Karpas-422 (cell line): ENCODE measurements around the gene CROCC2. TPM values are rescaled to one million over a fixed set of nuclear protein-coding genes. Genes with fewer than 3 reads are reported as not detected.

Experiments
- DNase-seq: peaks from one replicate; pipeline ENCODE4 v3.0.0-alpha.2; 2015
- H2AFZ ChIP-seq: fragments of 200-600 bp; sonication (generic); 2 replicates; pipeline ENCODE4 v1.6.1; 2014; ENCODE audit warnings: antibody characterized with exemption, low read length, mixed read lengths
- H3K27ac ChIP-seq: fragments of 200-600 bp; sonication (generic); 2 replicates; pipeline ENCODE4 v1.5.1; 2014; ENCODE audit warnings: mild to moderate bottlenecking, low read length, moderate library complexity
- H3K27me3 ChIP-seq: fragments of 200-600 bp; sonication (generic); 2 replicates; pipeline ENCODE4 v1.6.1; 2014; ENCODE audit warnings: low read length, mixed read lengths
- H3K36me3 ChIP-seq: fragments of 200-600 bp; sonication (generic); 2 replicates; pipeline ENCODE4 v1.6.1; 2014; ENCODE audit warnings: low read length, mixed read lengths; ENCODE audit not compliant: insufficient read depth
- H3K4me1 ChIP-seq: fragments of 200-600 bp; sonication (generic); 2 replicates; pipeline ENCODE4 v1.6.1; 2014; ENCODE audit warnings: mild to moderate bottlenecking, low read length, mixed read lengths
- H3K4me2 ChIP-seq: fragments of 200-600 bp; sonication (generic); 2 replicates; pipeline ENCODE4 v1.6.1; 2014; ENCODE audit warnings: low read length, low read depth, mild to moderate bottlenecking; ENCODE audit not compliant: poor library complexity, severe bottlenecking
- H3K4me3 ChIP-seq: fragments of 200-600 bp; sonication (generic); 2 replicates; pipeline ENCODE4 v1.5.1; 2014; ENCODE audit warnings: mild to moderate bottlenecking, antibody characterized with exemption, low read length, mixed read lengths
- H3K79me2 ChIP-seq: fragments of 200-600 bp; sonication (generic); 2 replicates; pipeline ENCODE4 v1.6.1; 2014; ENCODE audit warnings: mild to moderate bottlenecking, low read length, mixed read lengths
- H3K9ac ChIP-seq: fragments of 200-600 bp; sonication (generic); 2 replicates; pipeline ENCODE4 v1.6.0; 2014; ENCODE audit warnings: low read length
- H3K9me2 ChIP-seq: fragments of 200-600 bp; sonication (generic), shearing (Covaris generic); replicated peaks from 2 replicates; pipeline ENCODE4 v1.6.0; 2014; ENCODE audit warnings: mild to moderate bottlenecking, low read length, moderate library complexity; ENCODE audit not compliant: insufficient read depth
- H3K9me3 ChIP-seq: fragments of 300-700, 200-600 bp; sonication (generic); 2 replicates; pipeline ENCODE4 v1.6.1; 2014; ENCODE audit warnings: low read length, mixed read lengths
- H4K20me1 ChIP-seq: fragments of 200-600 bp; sonication (generic); 2 replicates; pipeline ENCODE4 v1.6.1; 2014; ENCODE audit warnings: mild to moderate bottlenecking, antibody characterized with exemption, low read length, low read depth; ENCODE audit not compliant: insufficient read depth
- total RNA-seq: library from RNA; depleted of rRNA; stranded (reverse); fragments of >200 nt; shearing (Covaris generic); gene quantifications from 2 replicates; pipeline ENCODE4 v1.2.3, GENCODE V29; 2014; ENCODE audit warnings: low replicate concordance

Gene CROCC2
- total RNA-seq, 1 experiment from 2014 or later, result not detected

DNA sequence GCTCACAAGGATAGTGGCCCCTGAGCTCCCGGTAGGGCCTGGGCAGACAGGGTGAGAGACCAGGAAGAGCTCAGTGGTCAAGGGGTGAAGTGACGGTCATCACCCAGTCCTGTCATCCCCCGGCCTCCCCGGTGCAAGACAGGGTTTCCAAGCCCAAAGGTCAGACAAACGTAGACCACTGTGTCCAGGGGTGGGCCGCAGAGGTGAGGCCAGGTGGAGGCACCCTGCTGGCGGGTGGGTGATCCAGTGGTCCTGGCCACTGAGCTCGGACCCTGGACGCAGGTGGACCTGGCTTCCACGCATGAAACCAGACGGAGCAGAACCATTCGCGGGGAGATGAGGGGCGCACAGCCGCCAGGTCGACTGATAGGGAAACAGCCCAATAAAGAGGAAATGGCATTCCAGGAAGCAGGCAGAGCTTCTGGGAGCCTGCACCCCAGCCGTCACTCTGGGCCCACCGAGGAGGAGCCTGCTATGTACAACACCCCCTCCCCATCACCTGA, 77.9 kb downstream of the CROCC2 start:
- no peaks in the 10 kb centered on the region for H4K20me1 ChIP-seq
- no peaks in the 10 kb centered on the region for H3K4me1 ChIP-seq
- DNase-seq, result no peak
- no peak overlapping the region for H3K9ac ChIP-seq
- no peaks in the 10 kb centered on the region for H3K9me2 ChIP-seq
- no peaks in the 10 kb centered on the region for H3K79me2 ChIP-seq
- no peaks in the 10 kb centered on the region for H3K36me3 ChIP-seq
- no peak overlapping the region for H3K27ac ChIP-seq
- H3K4me2 ChIP-seq, result no peak overlapping the region
- H3K9me3 ChIP-seq, result no peaks in the 10 kb centered on the region
- H3K27me3 ChIP-seq, result no peaks in the 10 kb centered on the region
- H2AFZ ChIP-seq, result no peak overlapping the region
- H3K4me3 ChIP-seq, result no peak overlapping the region

DNA sequence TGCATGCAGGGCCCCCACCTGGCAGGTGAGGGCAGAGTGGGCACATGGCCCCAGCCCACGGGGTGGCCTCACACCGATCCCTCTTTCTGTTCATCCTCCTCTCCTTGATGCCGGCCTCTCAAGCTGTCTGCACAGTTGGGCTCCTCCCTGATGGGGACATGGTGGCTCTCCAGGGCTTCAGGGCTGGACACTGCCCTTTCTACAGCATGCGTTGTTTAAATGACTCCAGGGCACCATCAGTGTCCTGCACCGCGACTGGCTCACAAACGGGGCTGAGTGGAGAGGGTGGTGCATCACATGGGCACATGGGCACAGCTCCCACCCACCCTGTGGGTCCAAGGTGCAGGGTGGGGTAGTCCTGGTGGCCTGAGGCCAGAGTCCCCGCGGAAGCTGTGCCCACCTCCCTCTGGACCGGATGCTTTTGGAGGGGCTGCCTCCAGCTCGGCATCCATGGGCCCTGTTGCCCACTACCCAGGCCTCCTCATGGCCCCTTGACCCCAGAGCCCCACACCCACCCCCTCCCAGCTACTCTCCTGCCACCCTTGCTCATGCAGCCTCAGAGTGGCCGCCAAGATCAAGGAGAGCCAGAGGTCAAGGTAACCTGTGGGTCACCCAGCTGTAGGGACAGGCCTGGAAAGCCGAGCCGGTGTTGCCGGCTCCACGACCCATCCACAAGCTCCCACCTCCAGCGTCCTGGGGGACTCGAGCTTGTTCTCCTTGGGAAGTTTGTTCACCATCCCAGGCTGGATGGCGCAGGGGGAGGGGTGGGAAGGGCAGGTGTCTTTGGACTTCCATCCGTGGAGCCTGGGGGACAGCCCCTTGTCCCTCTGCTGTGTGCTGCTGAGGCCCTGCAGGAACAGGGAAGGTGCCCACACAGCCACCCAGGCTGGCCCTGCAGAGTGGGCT, 80.0 kb downstream of the CROCC2 start:
- Histone ChIP-seq H3K9me3 (no peaks in the 10 kb centered on the region), H3K9me2 (no peaks in the 10 kb centered on the region), H3K79me2 (no peaks in the 10 kb centered on the region), H3K9ac (no peak overlapping the region), H3K4me3 (no peak overlapping the region), H4K20me1 (no peaks in the 10 kb centered on the region), H3K36me3 (no peaks in the 10 kb centered on the region), H3K27me3 (no peaks in the 10 kb centered on the region), H3K4me2 (no peak overlapping the region), H3K27ac (no peak overlapping the region), H3K4me1 (no peaks in the 10 kb centered on the region), H2AFZ (no peak overlapping the region)
- no peak for DNase-seq

DNA sequence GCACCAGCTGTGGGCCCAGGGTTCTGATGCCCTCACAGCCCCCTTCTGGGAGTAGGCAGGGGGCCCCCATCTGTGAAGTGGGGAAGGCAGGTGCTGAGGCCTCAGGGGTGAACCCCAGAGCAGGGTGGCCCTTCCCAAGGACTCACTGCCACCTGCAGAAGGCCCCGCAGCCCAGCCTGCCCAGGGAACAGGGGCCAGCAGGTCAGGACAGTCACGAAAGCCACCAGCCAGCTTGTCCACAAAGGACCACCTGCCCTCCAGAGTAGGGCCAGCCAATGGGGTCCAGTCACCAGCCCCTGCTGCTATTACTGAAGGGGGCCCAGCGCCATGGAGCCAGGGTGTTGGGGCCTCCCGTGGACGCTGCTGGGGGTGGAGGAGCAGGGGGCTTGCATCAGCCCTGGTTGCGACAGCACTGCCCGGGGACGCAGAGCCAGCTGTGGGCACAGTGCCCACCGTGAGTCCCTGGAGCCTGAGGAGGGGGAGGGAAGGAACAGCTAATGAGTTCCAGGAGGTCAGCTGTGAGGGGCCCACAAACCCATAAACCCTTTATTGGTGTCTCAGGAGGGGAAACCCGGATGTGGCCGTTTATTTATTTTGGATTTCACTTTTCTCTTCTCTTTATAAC, 80.8 kb downstream of the CROCC2 start:
- no peak for DNase-seq
- Histone ChIP-seq H3K9ac (no peak overlapping the region), H3K4me2 (no peak overlapping the region), H4K20me1 (no peaks in the 10 kb centered on the region), H3K4me1 (no peaks in the 10 kb centered on the region), H3K36me3 (no peaks in the 10 kb centered on the region), H3K4me3 (no peak overlapping the region), H3K79me2 (no peaks in the 10 kb centered on the region), H3K27me3 (no peaks in the 10 kb centered on the region), H3K27ac (no peak overlapping the region), H3K9me2 (no peaks in the 10 kb centered on the region), H3K9me3 (no peaks in the 10 kb centered on the region), H2AFZ (no peak overlapping the region)

DNA sequence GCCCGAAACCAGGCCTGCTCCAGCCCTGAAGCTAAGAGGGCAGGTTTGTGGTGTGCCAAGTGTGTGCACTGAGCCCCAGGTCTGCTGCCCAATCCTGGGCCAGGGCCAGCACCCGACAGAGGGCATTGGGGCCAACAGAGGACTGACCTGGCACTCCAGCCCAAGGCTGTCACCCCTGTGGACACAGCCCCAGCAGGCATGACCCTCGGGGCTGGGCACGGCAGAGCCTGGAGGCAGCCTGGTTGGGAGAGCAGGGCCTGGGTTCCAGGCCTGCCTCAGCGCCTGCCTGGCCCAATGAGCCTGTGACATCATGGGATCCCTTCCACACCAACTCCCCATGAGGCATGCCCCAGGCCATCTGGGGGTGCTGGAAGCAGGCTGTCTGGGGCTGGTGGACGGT, 81.5 kb downstream of the CROCC2 start:
- Histone ChIP-seq H3K9me2 (no peaks in the 10 kb centered on the region), H3K27me3 (no peaks in the 10 kb centered on the region), H3K27ac (no peak overlapping the region), H3K4me2 (no peak overlapping the region), H3K9ac (no peak overlapping the region), H3K4me1 (no peaks in the 10 kb centered on the region), H3K79me2 (no peaks in the 10 kb centered on the region), H3K4me3 (no peak overlapping the region), H3K36me3 (no peaks in the 10 kb centered on the region), H4K20me1 (no peaks in the 10 kb centered on the region), H2AFZ (no peak overlapping the region), H3K9me3 (no peaks in the 10 kb centered on the region)
- no peak for DNase-seq

DNA sequence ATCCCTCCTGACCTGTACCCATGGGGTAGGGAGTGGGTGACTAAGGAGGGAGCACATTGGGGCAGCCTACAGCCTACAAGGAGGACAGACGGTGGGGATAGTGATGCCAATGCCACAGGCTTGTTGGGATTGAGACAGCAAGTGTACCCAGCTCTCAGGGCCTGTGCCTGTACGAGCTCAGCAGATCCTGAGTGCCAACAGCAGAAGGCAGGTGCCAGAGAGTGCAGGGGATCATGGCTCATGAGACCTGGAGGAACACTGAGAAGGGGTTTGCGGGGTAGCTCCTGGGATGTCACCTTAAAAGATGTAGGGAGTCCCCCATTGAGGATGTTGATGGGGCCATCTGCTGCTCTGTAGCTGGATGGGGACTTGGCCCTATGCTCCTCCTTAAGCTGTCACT, 82.0 kb downstream of the CROCC2 start:
- H4K20me1 ChIP-seq, result no peaks in the 10 kb centered on the region
- H3K4me1 ChIP-seq, result no peaks in the 10 kb centered on the region
- H3K9ac ChIP-seq, result no peak overlapping the region
- no peaks in the 10 kb centered on the region for H3K27me3 ChIP-seq
- H3K4me2 ChIP-seq, result no peak overlapping the region
- DNase-seq, result no peak
- no peak overlapping the region for H3K27ac ChIP-seq
- no peaks in the 10 kb centered on the region for H3K79me2 ChIP-seq
- H2AFZ ChIP-seq, result no peak overlapping the region
- no peaks in the 10 kb centered on the region for H3K9me3 ChIP-seq
- no peak overlapping the region for H3K4me3 ChIP-seq
- H3K9me2 ChIP-seq, result no peaks in the 10 kb centered on the region
- H3K36me3 ChIP-seq, result no peaks in the 10 kb centered on the region

DNA sequence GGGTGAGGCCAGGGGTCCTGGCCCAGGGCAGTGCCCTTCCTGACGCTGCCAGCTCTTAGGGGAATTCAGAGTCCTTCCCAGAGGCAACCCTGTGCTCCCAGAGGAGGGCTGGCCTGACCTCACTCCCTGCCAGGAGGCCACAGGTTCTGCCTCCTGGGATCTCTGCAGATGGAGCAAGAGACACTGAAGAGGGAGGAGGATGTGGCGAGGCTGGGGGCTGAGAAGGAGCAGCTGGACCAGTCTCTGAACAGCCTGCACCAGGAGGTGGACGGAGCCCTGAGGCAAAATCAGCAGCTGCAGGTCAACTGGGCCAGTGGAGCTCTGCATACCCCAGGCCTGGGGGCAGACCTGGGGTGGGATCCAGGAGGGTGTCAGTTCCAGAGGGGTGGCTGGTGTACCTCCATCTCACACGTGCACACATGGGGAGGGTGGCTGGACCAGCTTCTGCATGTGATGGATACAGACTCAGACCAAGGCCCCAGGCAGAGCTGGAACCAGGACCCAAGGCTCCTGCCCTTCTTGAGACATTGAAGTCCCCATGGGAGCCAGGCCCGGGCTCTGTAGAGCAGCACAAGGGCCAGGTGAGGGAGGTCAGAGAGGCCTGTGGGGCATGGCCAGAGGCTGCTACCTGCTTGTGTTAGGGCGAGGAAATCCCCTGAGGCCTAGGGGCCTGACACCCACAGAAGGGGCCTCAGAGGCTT, 82.6 kb downstream of the CROCC2 start:
- Histone ChIP-seq H3K36me3 (no peaks in the 10 kb centered on the region), H3K27ac (no peak overlapping the region), H3K4me1 (no peaks in the 10 kb centered on the region), H3K27me3 (no peaks in the 10 kb centered on the region), H3K4me2 (no peak overlapping the region), H2AFZ (no peak overlapping the region), H3K79me2 (no peaks in the 10 kb centered on the region), H3K9ac (no peak overlapping the region), H4K20me1 (no peaks in the 10 kb centered on the region), H3K9me3 (no peaks in the 10 kb centered on the region), H3K9me2 (no peaks in the 10 kb centered on the region), H3K4me3 (no peak overlapping the region)
- DNase-seq, result no peak

DNA sequence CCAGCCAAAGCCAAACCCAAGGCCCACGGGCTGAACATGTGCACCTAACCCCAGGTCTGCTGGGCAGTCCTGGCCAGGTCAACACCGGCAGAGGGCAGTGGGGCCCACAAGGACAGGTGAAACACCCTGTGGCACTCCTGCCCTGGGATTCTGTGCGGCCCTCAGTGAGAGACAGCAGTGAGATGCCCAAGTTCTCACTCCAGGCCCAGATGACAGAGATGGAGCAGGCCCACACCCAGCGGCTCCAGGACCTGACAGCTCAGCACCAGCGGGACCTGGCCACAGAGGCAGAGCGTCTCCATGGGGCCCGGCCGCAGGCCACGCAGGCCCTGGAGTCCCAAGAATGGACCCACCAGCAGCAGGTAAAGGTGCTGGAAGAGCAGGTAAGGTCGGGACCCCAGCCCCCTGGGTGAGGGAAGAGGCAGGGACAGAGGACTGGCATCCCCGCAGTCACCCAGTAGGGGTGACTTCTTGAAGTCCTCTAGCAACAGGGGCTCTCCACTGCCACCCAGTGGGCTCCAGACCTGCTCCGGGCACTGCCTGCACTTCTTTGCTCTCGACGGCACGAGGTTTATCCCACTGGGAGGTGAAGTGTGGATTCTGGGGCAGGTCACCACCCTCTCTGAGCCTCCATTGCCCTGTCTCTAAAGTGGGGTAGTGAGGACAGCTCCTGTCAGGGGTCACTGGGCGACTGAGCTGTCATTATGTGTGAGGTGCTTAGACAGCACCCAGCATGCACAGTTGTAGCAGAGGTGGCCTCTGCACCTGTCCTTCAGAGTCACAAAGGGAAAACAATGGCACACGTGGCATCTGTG, 83.5 kb downstream of the CROCC2 start:
- Histone ChIP-seq H2AFZ (no peak overlapping the region), H3K27ac (no peak overlapping the region), H3K9ac (no peak overlapping the region), H3K36me3 (no peaks in the 10 kb centered on the region), H3K9me3 (no peaks in the 10 kb centered on the region), H3K9me2 (no peaks in the 10 kb centered on the region), H3K79me2 (no peaks in the 10 kb centered on the region), H3K4me1 (no peaks in the 10 kb centered on the region), H3K4me2 (no peak overlapping the region), H3K27me3 (no peaks in the 10 kb centered on the region), H3K4me3 (no peak overlapping the region), H4K20me1 (no peaks in the 10 kb centered on the region)
- DNase-seq, result peak; percentile 80

DNA sequence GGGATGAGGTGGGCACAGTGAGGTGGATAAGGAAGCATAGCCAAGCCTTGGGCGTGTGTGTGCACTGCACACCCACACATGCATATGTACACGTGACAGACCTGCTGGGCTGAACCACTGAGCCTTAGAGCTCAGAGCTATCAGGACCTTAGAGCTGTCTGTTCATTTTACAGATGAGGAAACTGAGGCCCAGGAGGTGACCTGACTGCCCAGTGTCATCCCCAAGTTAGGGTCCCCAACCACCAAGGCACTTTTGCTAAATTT, 84.1 kb downstream of the CROCC2 start:
- Histone ChIP-seq H3K36me3 (no peaks in the 10 kb centered on the region), H4K20me1 (no peaks in the 10 kb centered on the region), H3K79me2 (no peaks in the 10 kb centered on the region), H3K27me3 (no peaks in the 10 kb centered on the region), H3K9me3 (no peaks in the 10 kb centered on the region), H3K9ac (no peak overlapping the region), H3K4me2 (no peak overlapping the region), H3K9me2 (no peaks in the 10 kb centered on the region), H3K4me1 (no peaks in the 10 kb centered on the region), H3K27ac (no peak overlapping the region), H2AFZ (no peak overlapping the region), H3K4me3 (no peak overlapping the region)
- no peak for DNase-seq
